Measurements from ENCODE around the gene KRT34.
"Not testable (repeated sequence)": the region's sequence is repeated elsewhere in the genome, so short reads cannot be mapped to it uniquely, and the experiment has no call there.

The KRT34 gene

GRCh38 chr17:41403404-41404023 lies 21.4 kb upstream of the KRT34 start:
- no peak for DNase-seq

GRCh38 chr17:41402161-41402560 lies 20.1 kb upstream of the KRT34 start:
- DNase-seq = no peak

DNA sequence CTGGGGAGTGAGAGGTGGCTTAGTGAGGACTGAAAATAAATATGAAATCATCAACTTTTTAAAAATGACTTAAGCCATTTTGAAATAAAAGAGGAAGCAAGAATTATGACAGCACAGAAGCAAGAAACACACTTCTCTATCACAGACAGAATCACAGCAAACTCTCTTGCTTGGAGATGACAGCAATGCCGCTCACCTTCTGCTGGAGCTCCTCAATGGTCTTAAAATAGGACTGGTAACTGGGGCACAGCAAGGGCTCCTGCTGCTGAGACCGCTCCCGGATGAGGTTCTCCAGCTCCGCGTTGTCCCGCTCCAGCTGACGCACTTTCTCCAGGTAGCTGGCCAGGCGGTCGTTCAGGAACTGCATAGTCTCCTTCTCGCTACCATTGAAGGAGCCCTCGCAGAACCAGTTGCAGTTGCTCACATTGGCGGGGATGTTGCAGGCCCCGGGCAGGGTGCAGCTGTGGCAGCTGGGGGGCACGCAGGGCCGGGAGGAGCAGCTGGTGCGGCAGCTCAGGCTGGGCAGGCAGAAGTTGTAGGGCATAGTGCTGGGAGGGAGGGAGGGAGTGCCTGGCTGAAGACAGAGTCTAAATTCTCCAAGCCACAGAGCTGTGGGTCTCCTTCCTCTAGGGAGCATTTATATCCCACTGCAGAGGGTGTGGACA lies 15.0 kb upstream of the KRT34 start, which contains the start of gene KRT31:
TSS of gene KRT31 (minus strand) at position 613 of the 665 bp plus-strand sequence. CDS start at position 544, 69 bp downstream.
- DNase-seq = no peak

DNA sequence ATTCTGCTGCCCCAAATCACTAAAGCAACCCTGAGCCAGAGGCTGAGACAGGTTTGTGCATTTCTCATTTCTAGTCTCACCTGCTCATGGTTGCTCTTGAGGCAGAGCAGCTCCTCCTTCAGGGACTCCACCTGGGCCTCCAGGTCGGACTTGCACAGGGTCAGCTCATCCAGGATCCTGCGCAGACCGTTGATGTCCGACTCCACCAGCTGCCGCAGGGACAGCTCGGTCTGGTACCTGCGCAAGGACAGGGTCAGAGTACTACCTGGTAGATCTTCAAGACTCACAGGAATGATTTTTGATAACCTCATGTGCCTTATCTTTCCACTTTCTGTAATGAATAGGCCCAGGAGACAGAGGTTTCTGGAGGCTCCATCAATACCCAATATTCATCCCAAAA lies 14.2 kb upstream of the KRT34 start:
- DNase-seq = no peak

DNA sequence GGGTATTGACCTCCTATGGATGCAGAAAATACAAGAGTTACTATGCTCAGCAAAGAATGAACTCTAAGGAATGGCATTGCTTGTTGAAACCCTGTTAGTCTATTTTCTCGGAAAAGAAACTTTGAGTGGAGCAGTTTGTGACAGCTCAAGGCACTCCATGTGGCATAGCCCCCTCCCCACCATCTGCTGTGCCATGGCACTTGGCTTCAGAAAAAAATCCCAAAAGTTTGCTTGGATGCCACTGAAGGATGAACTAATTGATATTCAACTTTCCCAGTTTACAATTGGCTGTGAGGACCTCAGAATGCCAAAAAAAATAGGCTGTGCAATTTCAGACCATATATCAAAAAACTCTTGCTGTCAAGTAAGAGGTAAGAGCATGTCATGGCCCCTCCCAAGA lies 13.5 kb upstream of the KRT34 start:
- DNase-seq = no peak

- DNase-seq = not testable (repeated sequence)
Measured at GRCh38 chr17:41395044-41395443, 12.9 kb upstream of the KRT34 start.

- no peak for DNase-seq
Measured at GRCh38 chr17:41394254-41394996, 12.3 kb upstream of the KRT34 start.

DNA sequence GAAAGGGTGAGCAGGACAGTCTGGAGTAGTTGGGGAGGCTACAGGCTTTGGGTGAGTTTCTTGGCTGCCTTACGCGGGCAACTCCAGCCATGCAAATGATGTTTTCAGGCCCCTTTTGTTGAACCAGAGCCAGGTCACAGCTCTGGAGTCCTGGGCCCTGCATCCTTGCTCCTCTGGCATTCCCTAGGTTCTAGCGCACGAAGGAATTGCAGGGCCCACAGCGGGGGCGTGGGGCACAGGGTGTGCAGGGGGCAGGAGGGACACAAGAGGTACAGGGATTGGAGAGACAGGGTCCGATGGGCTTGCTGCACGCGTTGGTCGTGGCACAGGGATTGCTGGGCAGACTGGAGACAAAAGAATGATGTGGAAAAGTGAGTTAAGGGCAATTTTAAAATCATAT lies 11.7 kb upstream of the KRT34 start:
- no peak for DNase-seq

DNA sequence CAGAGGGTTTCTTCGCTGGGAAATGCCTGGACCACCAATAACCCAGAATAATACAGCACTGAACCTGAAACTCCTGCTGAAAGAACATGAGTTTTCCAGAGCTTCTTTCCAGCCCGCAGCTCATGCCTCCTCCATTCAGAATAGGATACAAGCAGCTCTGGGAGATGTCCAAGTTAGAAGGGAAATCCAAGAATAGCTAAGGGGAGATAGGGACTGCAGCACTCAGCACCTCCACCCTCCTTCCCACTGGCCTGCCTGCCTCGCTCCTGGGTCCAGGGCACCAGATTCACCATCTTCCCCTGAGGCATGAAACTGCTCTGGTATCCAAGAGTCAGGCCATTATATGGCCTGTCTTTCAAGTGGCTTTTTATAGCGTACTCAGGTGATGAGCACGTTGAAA lies 11.2 kb upstream of the KRT34 start:
- no peak for DNase-seq

DNA sequence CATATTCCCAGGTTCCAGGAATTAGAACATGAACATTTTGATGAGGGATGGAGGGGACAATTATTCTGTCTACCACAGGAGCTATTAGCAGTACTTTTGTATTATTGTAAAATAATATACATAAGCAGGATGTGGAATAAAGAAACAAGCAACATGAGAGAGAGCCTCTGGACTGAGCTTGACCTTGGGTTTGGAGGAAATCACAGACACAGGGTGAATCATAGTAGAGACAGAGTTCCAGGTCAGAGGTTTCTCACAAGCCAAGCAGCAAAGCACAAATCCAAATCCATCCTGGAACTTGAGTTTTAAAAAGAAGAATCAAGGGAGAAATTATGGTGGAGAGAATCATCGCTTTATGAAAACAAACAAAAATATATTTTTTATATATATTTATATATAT lies 10.2 kb upstream of the KRT34 start:
- DNase-seq = no peak

DNA sequence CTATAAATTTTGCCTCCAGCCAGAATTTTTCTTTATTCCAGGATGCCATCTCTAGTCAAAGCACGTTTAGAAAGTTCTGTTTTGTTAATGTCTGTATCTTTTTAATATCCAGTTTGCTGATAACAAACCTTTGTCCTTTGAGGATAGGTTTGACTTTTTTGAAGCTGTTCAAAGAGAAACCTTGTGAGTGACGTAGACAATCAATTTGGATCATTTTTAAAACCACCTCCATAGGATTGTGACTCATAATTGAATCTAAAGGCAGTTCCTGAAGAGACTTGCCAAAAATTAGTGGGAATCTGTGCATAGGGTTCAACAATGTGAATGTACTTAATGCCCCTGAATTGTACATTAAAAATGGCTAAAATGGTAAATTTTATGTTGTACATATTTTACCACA lies 9.4 kb upstream of the KRT34 start:
- no peak for DNase-seq

GRCh38 chr17:41390411-41390938 lies 8.4 kb upstream of the KRT34 start:
- no peak for DNase-seq

DNA sequence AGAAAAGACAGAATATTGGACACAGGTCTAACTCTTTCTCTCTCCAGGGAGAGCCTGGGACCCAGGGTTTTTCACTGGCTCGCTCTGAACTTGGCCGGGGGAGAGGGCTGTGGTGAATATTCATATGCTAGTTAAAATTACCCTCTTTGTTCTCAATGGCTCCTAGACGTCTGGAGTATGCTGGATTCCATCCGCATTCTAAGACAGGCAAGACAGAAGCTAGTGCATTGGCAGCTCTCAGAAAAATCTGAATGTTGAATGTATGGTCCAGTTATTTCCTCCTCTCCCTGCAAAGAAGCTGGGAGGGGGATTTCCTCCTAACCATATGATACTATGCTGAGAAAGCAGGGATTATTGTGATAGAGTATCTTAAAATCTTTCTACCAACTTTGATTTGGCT lies 5.6 kb upstream of the KRT34 start:
- DNase-seq = no peak

GRCh38 chr17:41386227-41386626 lies 4.1 kb upstream of the KRT34 start:
- no peak for DNase-seq

GRCh38 chr17:41383690-41384089 lies 1.6 kb upstream of the KRT34 start:
- no peak for DNase-seq

- DNase-seq = no peak
Measured at GRCh38 chr17:41382394-41382793, 288 bp upstream of the KRT34 start.

DNA sequence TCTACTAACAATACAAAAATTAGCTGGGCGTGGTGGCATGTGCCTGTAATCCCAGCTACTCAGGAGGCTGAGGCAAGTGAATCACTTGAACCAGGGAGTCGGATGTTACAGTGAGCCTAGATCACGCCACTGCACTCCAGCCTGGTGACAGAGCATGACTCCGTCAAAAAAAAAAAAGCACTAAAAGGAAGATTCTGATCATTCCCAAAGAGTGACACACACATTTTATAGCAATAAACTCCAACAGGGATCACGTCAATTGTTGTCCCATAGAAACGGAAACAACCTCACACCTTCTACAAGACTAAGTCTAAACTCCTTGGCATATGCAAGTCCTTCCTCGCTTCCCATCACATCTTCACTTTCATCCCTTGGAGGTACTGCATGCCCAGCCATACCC lies 2.0 kb downstream of the KRT34 start:
- DNase-seq = not testable (repeated sequence)

GRCh38 chr17:41377546-41377945 lies 4.6 kb downstream of the KRT34 start:
- no peak for DNase-seq

DNA sequence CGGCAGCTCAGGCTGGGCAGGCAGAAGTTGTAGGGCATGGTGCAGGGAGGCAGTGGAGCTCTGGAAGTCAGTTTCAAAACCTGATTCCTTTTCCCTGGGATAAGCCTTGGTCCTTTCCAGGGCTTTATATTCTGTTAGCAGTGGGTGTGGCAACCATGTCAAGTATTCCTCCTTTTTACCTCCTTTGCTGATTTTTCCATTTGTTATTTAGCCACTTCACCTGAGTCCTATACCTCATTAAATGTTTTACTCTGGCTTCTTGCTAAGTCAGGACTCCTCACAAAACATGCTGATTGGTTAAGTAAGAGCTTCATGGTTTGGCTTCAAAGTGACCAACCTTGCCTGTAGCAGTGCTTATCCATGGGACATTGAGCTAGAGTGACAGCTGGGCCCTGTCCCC lies 12.4 kb downstream of the KRT34 start, which contains the start of gene KRT33B:
TSS of gene KRT33B (minus strand) at position 101 of the 400 bp plus-strand sequence. CDS start at position 38, 63 bp downstream.
- DNase-seq = no peak

- no peak for DNase-seq
Measured at GRCh38 chr17:41369023-41369422, 13.1 kb downstream of the KRT34 start.

- no peak for DNase-seq
Measured at GRCh38 chr17:41367426-41368075, 14.6 kb downstream of the KRT34 start.

DNA sequence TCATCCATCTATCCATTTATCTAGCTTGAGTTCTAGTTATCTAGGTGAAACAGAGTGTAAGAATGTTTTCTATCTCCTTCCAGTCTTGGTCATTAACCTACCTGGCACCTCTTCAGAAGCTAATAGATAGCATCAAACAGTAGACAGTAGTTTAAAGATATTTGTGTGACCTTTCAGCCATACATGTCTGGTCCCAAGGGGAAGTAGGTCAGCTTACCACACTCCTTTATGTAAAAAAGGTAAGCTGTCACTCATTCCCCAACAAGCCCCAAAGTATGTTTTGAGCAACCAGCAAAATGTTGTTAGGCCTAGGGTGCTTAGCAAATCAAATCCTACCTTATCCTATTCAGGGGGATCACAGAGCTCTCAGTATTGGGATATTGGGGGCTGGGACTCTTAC lies 16.0 kb downstream of the KRT34 start:
- no peak for DNase-seq

DNA sequence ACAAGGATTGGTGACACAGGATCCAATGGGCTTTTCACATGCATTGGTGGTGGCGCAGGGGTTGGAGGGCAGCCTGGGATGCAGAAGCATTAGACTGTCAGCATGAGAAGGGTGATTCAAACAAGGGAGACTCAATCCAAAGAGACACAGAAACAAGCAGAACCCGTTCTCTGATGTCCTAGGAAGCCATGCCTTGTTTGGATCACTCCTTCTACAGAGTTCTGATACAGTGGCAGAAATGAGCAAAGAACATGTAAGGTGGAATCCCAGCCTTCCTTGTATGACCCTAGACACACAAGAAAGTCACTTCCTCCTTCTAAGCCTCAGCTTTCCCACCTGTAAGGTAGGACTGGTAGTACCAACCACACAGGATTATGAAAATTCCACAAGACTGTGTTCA lies 18.2 kb downstream of the KRT34 start:
- no peak for DNase-seq

Measured in bone marrow (tissue), 2 donors.